Measurements from ENCODE around the gene PLEKHM2. TPM values are rescaled to one million over a fixed set of nuclear protein-coding genes. Genes with fewer than 3 reads are reported as not detected.

The PLEKHM2 gene
- total RNA-seq, 1 donor, result 54.0 TPM

GRCh38 chr1:15674386-15675159 is 9.5 kb upstream of the PLEKHM2 start:
- no peak overlapping the region for H3K4me3 ChIP-seq (ENCODE audit: low read depth, low read length)
- DNase-seq (ENCODE audit: low read depth), result no peak
- no peak for TF ChIP-seq CTCF (IDR thresholded peaks at IDR 0.05; ENCODE audit: insufficient read depth, low read depth, low read length)

- DNase-seq (ENCODE audit: low read depth), result no peak
- no peak for TF ChIP-seq CTCF (IDR thresholded peaks at IDR 0.05; ENCODE audit: insufficient read depth, low read depth, low read length)
- no peak overlapping the region for H3K4me3 ChIP-seq (ENCODE audit: low read depth, low read length)
Measured at GRCh38 chr1:15676010-15676409, 8.1 kb upstream of the PLEKHM2 start.

GRCh38 chr1:15676688-15677661 is 7.1 kb upstream of the PLEKHM2 start:
- no peak for TF ChIP-seq CTCF (IDR thresholded peaks at IDR 0.05; ENCODE audit: insufficient read depth, low read depth, low read length)
- no peak for DNase-seq (ENCODE audit: low read depth)
- H3K4me3 ChIP-seq (ENCODE audit: low read depth, low read length), result no peak overlapping the region

- DNase-seq (ENCODE audit: low read depth), result peak; percentile 53
- TF ChIP-seq CTCF (IDR thresholded peaks at IDR 0.05; ENCODE audit: insufficient read depth, low read depth, low read length), result no peak
- H3K4me3 ChIP-seq (ENCODE audit: low read depth, low read length), result no peak overlapping the region
Measured at GRCh38 chr1:15678578-15678977, 5.5 kb upstream of the PLEKHM2 start.

GRCh38 chr1:15680131-15680530 is 4.0 kb upstream of the PLEKHM2 start:
- no peak for TF ChIP-seq CTCF (IDR thresholded peaks at IDR 0.05; ENCODE audit: insufficient read depth, low read depth, low read length)
- H3K4me3 ChIP-seq (ENCODE audit: low read depth, low read length), result no peak overlapping the region
- DNase-seq (ENCODE audit: low read depth), result peak; percentile 64

- no peak overlapping the region for H3K4me3 ChIP-seq (ENCODE audit: low read depth, low read length)
- peak; percentile 94 for DNase-seq (ENCODE audit: low read depth)
- TF ChIP-seq CTCF (IDR thresholded peaks at IDR 0.05; ENCODE audit: insufficient read depth, low read depth, low read length), result no peak
Measured at GRCh38 chr1:15680561-15681348, 3.4 kb upstream of the PLEKHM2 start.

All from fibroblast of villous mesenchyme (primary cell).